IPS-NIHi7 (cell line): ENCODE measurements around the gene KRT222.

Source experiments
- DNase-seq: peaks from one replicate; pipeline ENCODE4 v3.0.0; 2012; ENCODE audit warnings: mixed read lengths; ENCODE audit errors: extremely low spot score

KRT222 gene

DNA sequence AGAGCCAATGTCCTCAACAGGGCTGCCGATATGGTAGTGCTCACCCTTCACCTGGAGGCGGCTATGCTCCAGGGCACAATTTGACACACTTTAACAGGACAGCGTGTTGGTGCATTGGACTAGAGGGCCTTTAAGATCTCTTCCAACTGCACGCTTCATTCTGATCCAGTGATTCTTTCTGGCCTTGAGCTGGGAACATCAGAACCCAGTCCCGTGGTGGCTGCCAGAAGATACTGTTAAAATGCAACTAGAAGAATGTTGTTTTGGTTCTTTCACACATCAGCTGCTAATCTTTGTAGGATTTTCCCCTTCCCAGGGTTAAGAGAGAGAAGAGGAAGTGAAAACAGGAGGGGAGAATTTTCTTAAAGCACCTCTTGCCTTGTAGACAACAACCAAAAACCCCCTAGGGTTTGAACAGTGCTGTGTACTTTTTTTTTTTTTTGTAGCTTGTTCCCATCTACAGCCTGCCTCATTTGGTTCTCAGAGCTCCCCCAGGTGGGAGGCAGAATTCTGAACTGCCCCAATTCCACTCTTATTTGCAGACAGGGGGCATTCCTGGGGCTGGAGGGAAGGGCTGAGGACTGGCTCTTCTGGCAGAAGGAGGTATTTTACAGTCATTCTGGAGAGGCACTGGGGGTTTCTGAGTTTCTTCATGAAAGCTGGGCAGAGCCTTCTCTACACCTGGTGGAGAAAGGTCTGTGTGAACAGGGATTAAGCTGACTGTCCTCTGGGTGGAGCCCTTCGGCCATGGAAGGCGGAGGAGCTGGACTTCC, 49.7 kb downstream of the KRT222 start:
- peak; percentile 82 for DNase-seq

DNA sequence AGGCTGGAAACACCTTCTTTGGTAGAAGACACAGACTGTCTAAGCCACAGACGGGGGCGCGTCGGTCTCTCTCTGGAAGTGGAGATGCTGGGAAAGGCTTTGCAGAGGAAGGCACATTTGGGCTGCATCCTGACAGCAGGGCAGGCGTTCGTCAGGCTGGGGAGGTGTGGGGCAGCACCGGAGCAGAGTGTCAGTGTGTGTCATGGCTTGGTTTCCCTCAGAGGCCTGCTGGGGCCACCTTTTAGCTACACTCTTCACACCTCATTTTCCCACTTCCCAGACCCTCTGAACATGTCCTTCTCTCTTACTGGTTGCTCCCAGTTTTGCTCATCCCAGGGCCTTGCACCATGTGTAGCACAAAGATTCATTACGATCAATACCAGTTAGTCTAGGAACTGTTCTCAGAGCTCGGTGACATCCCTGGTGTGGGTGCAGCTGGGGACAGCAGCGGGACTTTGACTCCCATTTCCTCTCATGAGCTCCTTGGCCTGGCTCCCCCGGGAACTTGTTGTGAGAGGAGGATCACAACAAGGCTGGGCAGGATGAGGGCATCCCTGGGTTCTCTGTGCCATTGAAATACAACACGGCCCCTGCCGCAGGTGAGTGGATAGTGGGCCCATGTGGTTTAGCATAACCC, 50.4 kb downstream of the KRT222 start:
- no peak for DNase-seq

DNA sequence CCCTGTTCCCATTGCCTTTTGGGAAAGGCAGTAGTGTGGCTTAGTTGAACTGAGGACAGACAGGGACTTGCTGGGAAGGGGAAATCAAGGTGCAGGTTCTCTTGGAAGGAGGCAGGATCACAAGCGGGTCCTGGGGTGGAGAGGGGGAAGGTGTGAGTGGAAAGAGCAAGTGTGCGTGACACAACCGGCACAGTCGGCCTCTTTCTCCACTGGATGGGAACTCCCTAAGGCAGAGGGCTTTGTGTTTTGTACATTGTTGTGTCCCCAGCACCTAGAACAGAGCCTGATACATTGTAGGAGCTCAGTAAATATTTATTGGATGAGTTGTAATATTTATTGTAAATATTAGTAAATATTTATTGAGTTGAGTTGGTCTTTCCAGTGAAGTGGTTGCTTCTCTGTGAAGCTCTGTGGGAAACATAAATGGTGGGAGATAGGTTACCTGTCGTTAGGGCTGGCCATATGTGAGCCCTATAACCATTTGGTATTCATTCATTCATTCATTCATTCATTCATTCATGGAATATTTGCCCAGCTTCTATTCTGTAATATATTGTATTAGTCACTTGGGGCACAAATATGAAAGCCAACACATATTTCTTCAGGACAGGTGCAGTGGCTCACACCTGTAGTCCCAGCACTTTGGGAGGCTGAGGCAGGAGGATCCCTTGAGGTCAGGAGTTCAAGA, 51.4 kb downstream of the KRT222 start:
- DNase-seq: no peak

DNA sequence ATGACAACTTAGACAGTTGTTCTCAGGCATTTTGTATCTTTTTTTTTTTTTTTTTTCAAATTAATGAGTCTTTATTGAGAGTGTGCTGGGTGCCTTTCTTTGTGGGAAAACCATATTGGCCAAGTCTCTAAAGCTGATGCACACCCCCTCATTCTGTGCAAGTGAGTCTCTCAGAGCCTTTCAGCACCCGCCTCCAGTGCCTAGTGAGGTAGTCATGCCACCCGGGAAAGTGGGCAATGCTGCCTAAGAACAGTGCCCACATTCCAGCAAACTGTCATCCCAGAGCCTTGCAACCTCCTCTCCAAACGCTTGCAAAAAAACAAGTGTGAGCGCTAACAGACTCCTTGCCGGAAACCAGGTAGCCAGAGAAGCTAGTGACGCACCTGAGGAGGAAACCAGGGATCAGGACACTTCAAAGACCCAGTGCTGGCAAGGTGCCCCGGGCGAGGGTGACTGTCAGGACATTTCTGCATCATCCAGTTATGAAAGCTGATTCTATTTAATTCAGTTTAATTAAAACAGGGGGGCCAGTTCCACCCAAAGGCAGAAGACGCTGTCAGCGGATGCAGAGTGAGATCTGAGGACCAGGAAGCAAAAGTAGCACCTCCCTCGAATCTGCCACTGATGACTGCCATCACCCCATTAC, 52.3 kb downstream of the KRT222 start:
- no peak for DNase-seq

DNA sequence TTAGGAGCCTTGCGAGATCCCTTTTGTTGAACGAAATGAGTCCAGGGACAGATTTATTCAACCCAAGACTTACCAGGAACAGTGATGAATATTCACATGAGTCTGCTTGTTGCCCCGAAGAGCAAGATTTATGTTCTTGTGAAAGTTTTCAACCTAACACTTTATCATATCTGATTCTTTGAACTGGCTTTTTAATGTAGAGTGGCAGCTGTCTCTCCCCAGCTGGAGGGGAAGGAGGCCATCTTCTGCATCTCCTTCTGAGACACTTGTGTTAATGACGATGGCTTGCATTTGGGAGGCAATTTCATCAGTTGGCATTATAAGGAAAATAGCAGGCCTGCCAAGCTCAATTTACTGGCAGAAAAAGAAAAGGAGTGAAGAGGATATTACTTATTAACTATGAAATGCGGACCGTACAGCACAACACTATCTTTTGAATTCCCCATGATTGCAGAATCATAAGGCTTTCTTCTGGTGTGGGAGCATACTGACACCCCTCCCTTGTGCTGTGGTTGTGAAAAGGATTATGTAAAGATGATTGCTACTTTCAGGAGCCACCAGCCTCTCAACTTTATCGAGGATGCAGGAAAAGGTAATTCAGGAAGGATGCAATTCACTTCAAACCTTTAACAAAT, 53.0 kb downstream of the KRT222 start:
- DNase-seq: no peak

GRCh38 chr17:40610359-40610758, 54.6 kb downstream of the KRT222 start:
- no peak for DNase-seq

GRCh38 chr17:40608061-40608581, 56.9 kb downstream of the KRT222 start:
- no peak for DNase-seq

DNA sequence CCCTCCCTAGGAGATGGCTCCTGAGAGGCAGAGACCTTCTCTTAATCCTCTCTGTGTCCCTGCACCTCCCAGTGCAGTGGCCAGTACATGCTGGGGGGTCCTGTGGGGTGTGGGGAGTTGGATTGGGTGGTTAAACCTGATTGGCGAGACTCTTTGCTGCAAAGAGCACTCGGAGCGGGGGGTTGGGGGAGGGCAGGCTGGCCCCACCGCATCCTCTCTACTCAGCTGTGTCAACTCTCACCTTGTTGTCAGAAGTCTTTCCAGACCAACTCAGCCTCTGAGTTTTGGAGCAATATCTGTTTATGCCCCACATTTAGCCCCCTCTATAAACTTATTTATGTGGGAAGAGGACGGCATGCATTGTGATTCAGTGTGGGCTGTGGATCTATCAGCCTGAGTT, 57.3 kb downstream of the KRT222 start:
- no peak for DNase-seq

DNA sequence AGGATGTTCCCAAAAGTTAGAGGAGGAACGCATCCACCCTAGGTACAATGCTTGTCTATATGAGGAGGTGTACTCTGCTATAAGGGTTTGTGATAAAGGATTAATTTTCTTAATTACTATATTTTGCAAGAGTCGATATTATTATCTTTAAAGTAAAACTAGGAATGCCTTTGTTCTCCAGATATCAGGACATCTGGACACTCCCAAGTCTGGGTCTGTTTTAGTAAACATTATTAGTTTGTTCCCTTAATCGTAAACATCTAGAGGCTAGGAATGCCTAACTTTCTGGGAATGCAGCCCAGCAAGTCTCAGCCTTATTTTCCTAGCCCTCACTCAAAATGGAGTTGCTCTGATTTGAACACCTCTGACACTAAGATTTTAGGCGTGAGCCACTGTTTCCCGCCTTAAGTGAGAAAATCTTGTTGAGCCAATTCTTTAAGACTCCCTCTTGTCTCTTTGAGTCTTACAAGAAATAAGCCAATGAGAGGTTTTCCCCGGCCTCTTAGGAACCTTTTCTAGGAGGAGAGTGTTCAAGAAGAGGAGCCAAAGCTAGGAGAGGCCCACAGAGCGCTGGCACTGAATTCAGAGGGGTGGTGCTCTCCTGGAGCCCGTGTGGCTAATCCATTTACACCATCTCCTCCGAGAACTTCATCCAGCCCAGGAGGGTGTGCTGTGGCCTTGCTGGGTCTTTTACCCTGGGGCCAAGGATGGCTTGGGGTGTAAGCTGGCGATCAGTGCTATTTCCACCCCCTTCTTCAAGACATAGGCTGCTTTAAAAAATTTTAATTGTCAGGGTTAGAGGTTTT, 58.2 kb downstream of the KRT222 start:
- no peak for DNase-seq

DNA sequence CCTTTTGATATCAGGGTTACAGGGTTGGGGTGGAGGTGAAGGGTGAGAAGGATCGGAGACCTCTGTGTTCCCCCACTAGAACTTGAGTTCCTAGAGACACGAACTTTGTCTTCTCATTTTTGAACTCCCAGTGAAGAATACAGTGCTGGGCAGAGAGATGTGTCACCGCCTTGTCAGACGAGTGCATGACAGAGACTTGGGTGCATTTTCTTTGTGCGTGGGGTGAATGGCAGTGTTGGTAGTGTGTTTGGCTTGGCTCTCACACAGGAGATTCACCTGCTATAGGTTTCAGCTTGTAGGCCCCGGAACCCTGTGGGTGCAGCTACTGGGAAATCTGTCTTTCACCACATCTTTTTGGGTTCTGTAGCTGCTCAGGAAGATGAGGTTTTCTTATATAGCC, 59.7 kb downstream of the KRT222 start:
- no peak for DNase-seq
